H7 (cell line): ENCODE results near the gene CHRM1. TPM values are rescaled to one million over a fixed set of nuclear protein-coding genes. Genes with fewer than 3 reads are reported as not detected.
A peak's percentile ranks its signal among the peaks of the same experiment; 100 is the strongest.
"Not testable (repeated sequence)": the region's sequence is repeated elsewhere in the genome, so short reads cannot be mapped to it uniquely, and the experiment has no call there.

Experiments used
- DNase-seq: peaks from one replicate; pipeline ENCODE4 v3.0.0; 2012
- H3K27me3 ChIP-seq: 2 replicates; pipeline ENCODE4 v1.6.0; 2011; ENCODE audit warnings: mild to moderate bottlenecking, low read length; ENCODE audit not compliant: control insufficient read depth, insufficient read depth
- H3K36me3 ChIP-seq: replicated peaks from 2 replicates; pipeline ENCODE4 v1.5.1; 2011; ENCODE audit warnings: low read length; ENCODE audit not compliant: control insufficient read depth, insufficient read depth
- H3K4me3 ChIP-seq: 2 replicates; pipeline ENCODE4 v1.5.1; 2011; ENCODE audit warnings: low read depth, mild to moderate bottlenecking, control low read depth, low read length, moderate library complexity; ENCODE audit not compliant: insufficient read depth
- total RNA-seq: library from RNA; depleted of rRNA; stranded (reverse); fragments of >200 nt; shearing (Covaris generic); gene quantifications from 2 replicates; pipeline ENCODE4 v1.2.3, GENCODE V29; 2014

Gene CHRM1
- total RNA-seq, 1 experiment from 2014 or later: not detected

GRCh38 chr11:62880803-62881578, 40.2 kb downstream of the CHRM1 start, which contains the start of gene SLC3A2:
Gene SLC3A2 (plus strand): TSS chr11:62880896. CDS start chr11:62881024, 128 bp downstream.
- Histone ChIP-seq H3K36me3 (peaks cover 46% of the 10 kb centered on the region), H3K27me3 (no peaks in the 10 kb centered on the region), H3K4me3 (peak within 1 kb of the TSS; percentile 100)
- peak; percentile 96 for DNase-seq

- Histone ChIP-seq H3K36me3 (peaks cover 39% of the 10 kb centered on the region), H3K4me3 (peak overlapping the region; percentile 100), H3K27me3 (no peaks in the 10 kb centered on the region)
- DNase-seq: no peak
These were observed 40.8 kb downstream of the CHRM1 start for GRCh38 chr11:62880231-62880802.

GRCh38 chr11:62879235-62879978, 41.8 kb downstream of the CHRM1 start:
- DNase-seq: peak; percentile 49
- H3K36me3 ChIP-seq: peaks cover 32% of the 10 kb centered on the region

GRCh38 chr11:62876712-62877111, 44.5 kb downstream of the CHRM1 start:
- Histone ChIP-seq H3K27me3 (no peaks in the 10 kb centered on the region), H3K4me3 (no peak overlapping the region), H3K36me3 (peaks cover 13% of the 10 kb centered on the region)
- no peak for DNase-seq

More at GRCh38 chr11:62879235-62879978, 41.8 kb downstream of the CHRM1 start:
- Histone ChIP-seq H3K4me3 (no peak overlapping the region), H3K27me3 (no peaks in the 10 kb centered on the region)

GRCh38 chr11:62875698-62876478, 45.3 kb downstream of the CHRM1 start:
- H3K4me3 ChIP-seq: no peak overlapping the region
- DNase-seq: no peak
- peaks cover 12% of the 10 kb centered on the region for H3K36me3 ChIP-seq
- H3K27me3 ChIP-seq: no peaks in the 10 kb centered on the region

- no peak for DNase-seq
- no peak overlapping the region for H3K4me3 ChIP-seq
- H3K27me3 ChIP-seq: no peaks in the 10 kb centered on the region
- H3K36me3 ChIP-seq: peaks cover 12% of the 10 kb centered on the region
These were observed 46.3 kb downstream of the CHRM1 start for GRCh38 chr11:62874851-62875250.

- H3K4me3 ChIP-seq: no peak overlapping the region
- H3K36me3 ChIP-seq: peaks cover 10% of the 10 kb centered on the region
- H3K27me3 ChIP-seq: no peaks in the 10 kb centered on the region
- DNase-seq: no peak
These were observed 55.5 kb downstream of the CHRM1 start for GRCh38 chr11:62865635-62866034.

- H3K27me3 ChIP-seq: no peaks in the 10 kb centered on the region
- H3K36me3 ChIP-seq: peaks cover 10% of the 10 kb centered on the region
- no peak overlapping the region for H3K4me3 ChIP-seq
- DNase-seq: no peak
These were observed 57.4 kb downstream of the CHRM1 start for GRCh38 chr11:62863687-62864335.

GRCh38 chr11:62861564-62862192, 59.5 kb downstream of the CHRM1 start:
- not testable (repeated sequence) for H3K27me3 ChIP-seq, H3K4me3 ChIP-seq, DNase-seq, H3K36me3 ChIP-seq

GRCh38 chr11:62860835-62861563, 60.2 kb downstream of the CHRM1 start:
- H3K36me3 ChIP-seq: peaks cover 9% of the 10 kb centered on the region
- H3K27me3 ChIP-seq: no peaks in the 10 kb centered on the region
- no peak overlapping the region for H3K4me3 ChIP-seq
- no peak for DNase-seq

- DNase-seq, H3K4me3 ChIP-seq, H3K27me3 ChIP-seq: not testable (repeated sequence)
- peaks cover 15% of the 10 kb centered on the region for H3K36me3 ChIP-seq
These were observed 61.9 kb downstream of the CHRM1 start for GRCh38 chr11:62859281-62859703.
